GM23338 (cell line): Measurements from ENCODE around the gene DCLK1.

Experiments used
- CREB1 ChIP-seq: fragments of 250-450 bp; sonication (Bioruptor Pico); IDR thresholded peaks from 2 replicates; pipeline ENCODE4 v1.5.0; 2020; ENCODE audit warnings: low read depth, mild to moderate bottlenecking, moderate library complexity
- CTCF ChIP-seq, 2 experiments: fragments of 200-600 bp in 1 of 2; sonication (generic) in 1 of 2; conservative IDR thresholded peaks; 2 replicates each; pipeline versions ENCODE4 v1.5.1 to v1.6.1; 2016 to 2017; ENCODE audit warnings: antibody characterized with exemption in 2 of 2, low read depth in 2 of 2, mild to moderate bottlenecking in 2 of 2, moderate library complexity in 1 of 2
- ETS1 ChIP-seq: IDR thresholded peaks from 2 replicates; pipeline ENCODE4 v1.6.1; 2016; ENCODE audit warnings: antibody characterized with exemption
- EZH2 ChIP-seq: fragments of 200-600 bp; sonication (generic); IDR thresholded peaks from one replicate; pipeline ENCODE4 v1.8.0; 2017; ENCODE audit warnings: antibody characterized with exemption, mild to moderate bottlenecking, low read depth; ENCODE audit not compliant: unreplicated experiment
- EZH2phosphoT487 ChIP-seq: fragments of 200-600 bp; sonication (generic); IDR thresholded peaks from one replicate; pipeline ENCODE4 v1.8.1; 2018; ENCODE audit warnings: antibody characterized with exemption; ENCODE audit not compliant: unreplicated experiment
- JUNB ChIP-seq: IDR thresholded peaks from one replicate; pipeline ENCODE4 v1.6.1; 2016; ENCODE audit warnings: antibody characterized with exemption; ENCODE audit not compliant: unreplicated experiment
- NANOG ChIP-seq: IDR thresholded peaks from 2 replicates; pipeline ENCODE4 v1.6.1; 2016; ENCODE audit warnings: antibody characterized with exemption, borderline replicate concordance
- POLR2AphosphoS5 ChIP-seq: IDR thresholded peaks from 2 replicates; pipeline ENCODE4 v1.6.1; 2016; ENCODE audit warnings: antibody characterized with exemption, low read depth
- REST ChIP-seq: IDR thresholded peaks from one replicate; pipeline ENCODE4 v1.6.1; 2018; ENCODE audit warnings: antibody characterized with exemption; ENCODE audit not compliant: unreplicated experiment
- ZNF114 ChIP-seq: fragments of 250-450 bp; sonication (Bioruptor Pico); IDR thresholded peaks from 2 replicates; pipeline ENCODE4 v1.5.0; 2020; ENCODE audit warnings: mild to moderate bottlenecking, moderate library complexity
- ZNF331 ChIP-seq: fragments of 250-450 bp; sonication (Bioruptor Pico); IDR thresholded peaks from 2 replicates; pipeline ENCODE4 v1.5.0; 2020; ENCODE audit warnings: low read depth, mild to moderate bottlenecking, moderate library complexity
- ZNF462 ChIP-seq: fragments of 250-450 bp; sonication (Bioruptor Pico); IDR thresholded peaks from 2 replicates; pipeline ENCODE4 v1.5.0; 2020; ENCODE audit warnings: mild to moderate bottlenecking, moderate library complexity

GRCh38 chr13:35957241-35957731, 173.9 kb downstream of the DCLK1 start:
- TF ChIP-seq CTCF (conservative IDR thresholded peaks at IDR 0.05; ENCODE audit: low read depth in 2 of 2) (no peak), CREB1 (no peak), POLR2AphosphoS5 (no peak), EZH2 (no peak), REST (no peak), EZH2phosphoT487 (no peak), ZNF114 (CRISPR knock-in tag) (no peak), NANOG (no peak), JUNB (no peak), ETS1 (no peak), ZNF331 (no peak), ZNF462 (CRISPR knock-in tag) (no peak)
